Activated effector memory CD4-positive, alpha-beta T cell treated with anti-CD3 and anti-CD28 coated beads, Interleukin-2, amount 50 U/mL, for 16 hours (primary cell): Measurements from ENCODE around the gene TNPO3.

Experiments used
- DNase-seq: peaks from one replicate; pipeline ENCODE4 v3.0.0-alpha.2; 2020

Gene TNPO3

GRCh38 chr7:129054438-129055293 lies at the start of gene TNPO3:
TNPO3 (minus strand) TSS chr7:129055111; CDS start chr7:129054770, 341 bp downstream.
- DNase-seq, result peak; percentile 96

- DNase-seq, result no peak
Measured at GRCh38 chr7:129103561-129104324, 48.8 kb upstream of the TNPO3 start.

GRCh38 chr7:129101746-129102145 lies 46.8 kb upstream of the TNPO3 start:
- DNase-seq, result no peak

GRCh38 chr7:129100827-129101166 lies 45.9 kb upstream of the TNPO3 start:
- no peak for DNase-seq

- DNase-seq, result no peak
Measured at GRCh38 chr7:129098409-129099084, 43.6 kb upstream of the TNPO3 start.

- DNase-seq, result no peak
Measured at GRCh38 chr7:129095258-129095657, 40.3 kb upstream of the TNPO3 start.

- no peak for DNase-seq
Measured at GRCh38 chr7:129094501-129094900, 39.6 kb upstream of the TNPO3 start.

GRCh38 chr7:129093867-129094456 lies 39.1 kb upstream of the TNPO3 start:
- no peak for DNase-seq

GRCh38 chr7:129091484-129092002 lies 36.6 kb upstream of the TNPO3 start:
- peak; percentile 95 for DNase-seq

GRCh38 chr7:129090300-129090907 lies 35.5 kb upstream of the TNPO3 start:
- no peak for DNase-seq

GRCh38 chr7:129089521-129090212 lies 34.8 kb upstream of the TNPO3 start:
- no peak for DNase-seq

GRCh38 chr7:129084801-129085551 lies 30.1 kb upstream of the TNPO3 start:
- no peak for DNase-seq

GRCh38 chr7:129083525-129083924 lies 28.6 kb upstream of the TNPO3 start:
- DNase-seq, result no peak

- no peak for DNase-seq
Measured at GRCh38 chr7:129078455-129078854, 23.5 kb upstream of the TNPO3 start.

GRCh38 chr7:129076886-129077285 lies 22.0 kb upstream of the TNPO3 start:
- no peak for DNase-seq

- no peak for DNase-seq
Measured at GRCh38 chr7:129074994-129075393, 20.1 kb upstream of the TNPO3 start.

- DNase-seq, result no peak
Measured at GRCh38 chr7:129074361-129074871, 19.5 kb upstream of the TNPO3 start.

- no peak for DNase-seq
Measured at GRCh38 chr7:129073738-129074137, 18.8 kb upstream of the TNPO3 start.

GRCh38 chr7:129073204-129073603 lies 18.3 kb upstream of the TNPO3 start:
- no peak for DNase-seq

- DNase-seq, result no peak
Measured at GRCh38 chr7:129072479-129073011, 17.6 kb upstream of the TNPO3 start.

GRCh38 chr7:129069021-129069420 lies 14.1 kb upstream of the TNPO3 start:
- DNase-seq, result no peak
